Astrocyte (in vitro differentiated cells and primary cell): ENCODE results near the gene CNTN5. TPM values are rescaled to one million over a fixed set of nuclear protein-coding genes. Genes with fewer than 3 reads are reported as not detected.

ENCODE experiments used
- DNase-seq: peaks from one replicate; pipeline ENCODE4 v3.0.0-alpha.2; 2010; ENCODE audit warnings: low read depth
- FAIRE-seq: peaks from 2 replicates; lab custom pipeline; 2011; peaks lifted over from hg19 to GRCh38; lab: Jason Lieb, UNC
- H2AFZ ChIP-seq: 2 replicates; pipeline ENCODE4 v1.6.0; 2012; ENCODE audit warnings: low read depth, low read length, inconsistent platforms
- H3K27ac ChIP-seq: 2 replicates; pipeline ENCODE4 v1.5.1; 2011; ENCODE audit warnings: low read depth, low read length, inconsistent platforms
- H3K27me3 ChIP-seq: 2 replicates; pipeline ENCODE4 v1.6.0; 2011; ENCODE audit warnings: low read length, inconsistent platforms; ENCODE audit not compliant: insufficient read depth
- H3K36me3 ChIP-seq: 2 replicates; pipeline ENCODE4 v1.5.1; 2011; ENCODE audit warnings: low read length, inconsistent platforms; ENCODE audit not compliant: insufficient read depth
- H3K4me1 ChIP-seq: 2 replicates; pipeline ENCODE4 v1.5.1; 2011; ENCODE audit warnings: low read length, inconsistent platforms; ENCODE audit not compliant: insufficient read depth
- H3K4me2 ChIP-seq: 2 replicates; pipeline ENCODE4 v1.6.0; 2012; ENCODE audit warnings: low read length, inconsistent platforms
- H3K4me3 ChIP-seq: 2 replicates; pipeline ENCODE4 v1.5.1; 2011; ENCODE audit warnings: low read depth, mild to moderate bottlenecking, low read length, inconsistent platforms; ENCODE audit not compliant: insufficient read depth
- H3K79me2 ChIP-seq: 2 replicates; pipeline ENCODE4 v1.6.0; 2012; ENCODE audit warnings: mild to moderate bottlenecking, low read length, inconsistent platforms; ENCODE audit not compliant: insufficient read depth
- H3K9ac ChIP-seq: 2 replicates; pipeline ENCODE4 v1.6.0; 2012; ENCODE audit warnings: mild to moderate bottlenecking, low read length, inconsistent platforms
- H3K9me3 ChIP-seq: 2 replicates; pipeline ENCODE4 v1.5.1; 2012; ENCODE audit warnings: low read depth, mild to moderate bottlenecking, low read length, inconsistent platforms; ENCODE audit not compliant: insufficient read depth
- H4K20me1 ChIP-seq: 2 replicates; pipeline ENCODE4 v1.6.0; 2012; ENCODE audit warnings: low read length, inconsistent platforms; ENCODE audit not compliant: insufficient read depth
- H3K27ac Mint-ChIP-seq: one replicate; pipeline ENCODE4 v1.8.0; 2021; ENCODE audit warnings: mild to moderate bottlenecking, mixed read lengths; ENCODE audit not compliant: unreplicated experiment
- H3K27me3 Mint-ChIP-seq: one replicate; pipeline ENCODE4 v1.8.0; 2021; ENCODE audit warnings: low read depth, mixed read lengths; ENCODE audit not compliant: unreplicated experiment
- H3K36me3 Mint-ChIP-seq: one replicate; pipeline ENCODE4 v1.8.0; 2021; ENCODE audit warnings: low read depth, mixed read lengths; ENCODE audit not compliant: unreplicated experiment
- H3K4me1 Mint-ChIP-seq: one replicate; pipeline ENCODE4 v1.8.0; 2021; ENCODE audit warnings: low read depth, mixed read lengths; ENCODE audit not compliant: unreplicated experiment
- H3K4me3 Mint-ChIP-seq: one replicate; pipeline ENCODE4 v1.8.0; 2021; ENCODE audit warnings: mild to moderate bottlenecking, moderate library complexity, mixed read lengths; ENCODE audit not compliant: unreplicated experiment
- H3K9me3 Mint-ChIP-seq: one replicate; pipeline ENCODE4 v1.8.0; 2021; ENCODE audit warnings: mild to moderate bottlenecking, mixed read lengths; ENCODE audit not compliant: unreplicated experiment
- CTCF ChIP-seq: IDR thresholded peaks from 2 replicates; pipeline ENCODE4 v1.5.1; 2011; ENCODE audit warnings: low read depth, mild to moderate bottlenecking, inconsistent platforms, low read length, moderate library complexity; ENCODE audit not compliant: insufficient read depth
- EZH2 ChIP-seq: IDR thresholded peaks from 2 replicates; pipeline ENCODE4 v1.6.1; 2012; ENCODE audit warnings: mild to moderate bottlenecking, low read length, inconsistent platforms; ENCODE audit not compliant: insufficient read depth
- total RNA-seq: library from RNA; stranded (reverse); gene quantifications from 2 replicates; pipeline ENCODE4 v1.2.1, GENCODE V29; 2021

CNTN5 gene
- total RNA-seq, 1 donor from 2014 or later: 1.1 TPM

GRCh38 chr11:99200720-99201119, 180.0 kb downstream of the CNTN5 start:
- DNase-seq (no peak), FAIRE-seq (no peak)
- Histone ChIP-seq H3K4me1 (no peaks in the 10 kb centered on the region), H4K20me1 (no peaks in the 10 kb centered on the region), H3K9ac (no peak overlapping the region), H3K27me3 (no peaks in the 10 kb centered on the region), H3K4me3 (no peak overlapping the region), H2AFZ (no peak overlapping the region), H3K36me3 (no peaks in the 10 kb centered on the region), H3K4me2 (no peak overlapping the region), H3K9me3 (no peaks in the 10 kb centered on the region), H3K27ac (no peak overlapping the region), H3K79me2 (no peaks in the 10 kb centered on the region)
- H3K4me3 Mint-ChIP-seq: no peak overlapping the region
- H3K27me3 Mint-ChIP-seq: no peaks in the 10 kb centered on the region
- H3K36me3 Mint-ChIP-seq: no peaks in the 10 kb centered on the region
- H3K9me3 Mint-ChIP-seq: no peaks in the 10 kb centered on the region
- H3K4me1 Mint-ChIP-seq: no peaks in the 10 kb centered on the region
- no peak overlapping the region for H3K27ac Mint-ChIP-seq
- TF ChIP-seq CTCF (no peak), EZH2 (no peak)

DNA sequence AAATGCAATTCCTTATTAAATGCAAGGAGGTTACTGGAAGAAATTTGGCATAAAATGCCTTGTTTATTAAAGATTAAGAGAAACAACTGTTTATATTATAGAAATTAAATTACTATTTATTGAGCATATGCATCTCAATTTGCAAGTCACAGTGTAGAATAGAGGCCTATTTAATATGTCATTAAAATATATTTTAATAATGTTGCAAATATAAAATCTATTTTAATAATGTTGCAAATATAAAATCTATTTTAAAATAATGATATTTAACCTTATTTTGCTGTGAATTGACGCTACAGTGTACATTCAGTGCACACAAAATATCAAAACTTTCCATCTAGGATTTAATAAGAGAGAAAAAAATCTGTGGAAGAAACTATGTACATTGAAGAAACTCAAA, 188.1 kb downstream of the CNTN5 start:
- Histone ChIP-seq H3K79me2 (no peaks in the 10 kb centered on the region), H3K9ac (no peak overlapping the region), H2AFZ (no peak overlapping the region), H4K20me1 (no peaks in the 10 kb centered on the region), H3K27me3 (no peaks in the 10 kb centered on the region), H3K4me2 (no peak overlapping the region), H3K4me1 (no peaks in the 10 kb centered on the region), H3K27ac (no peak overlapping the region), H3K9me3 (no peaks in the 10 kb centered on the region), H3K4me3 (no peak overlapping the region), H3K36me3 (no peaks in the 10 kb centered on the region)
- no peak for FAIRE-seq
- Mint-ChIP-seq H3K27me3 (no peaks in the 10 kb centered on the region), H3K4me3 (no peak overlapping the region), H3K4me1 (no peaks in the 10 kb centered on the region), H3K9me3 (no peaks in the 10 kb centered on the region), H3K27ac (no peak overlapping the region), H3K36me3 (no peaks in the 10 kb centered on the region)
- TF ChIP-seq EZH2 (no peak), CTCF (no peak)
- DNase-seq: no peak

DNA sequence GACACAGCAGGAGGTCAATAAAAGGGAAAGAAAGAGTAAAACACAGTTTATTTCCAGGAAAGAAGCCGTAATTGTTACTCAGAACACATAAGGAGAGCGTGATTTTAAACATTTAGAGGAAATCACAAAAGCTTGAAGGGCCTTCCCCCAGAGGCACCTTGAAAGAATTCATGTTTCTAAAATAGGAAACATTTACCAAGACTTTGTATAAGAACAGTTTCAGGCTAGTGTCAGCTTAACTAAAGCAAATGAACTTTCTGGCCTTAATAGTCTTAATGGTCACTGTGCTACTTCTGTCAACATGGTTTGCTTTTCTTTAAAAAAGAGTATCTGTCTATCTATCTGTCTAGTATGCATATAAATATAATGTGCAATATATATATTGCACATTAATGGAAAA, 208.8 kb downstream of the CNTN5 start:
- no peak for TF ChIP-seq CTCF
- TF ChIP-seq EZH2: no peak
- Mint-ChIP-seq H3K36me3 (peaks cover 1% of the 10 kb centered on the region), H3K27ac (no peak overlapping the region), H3K4me1 (no peaks in the 10 kb centered on the region), H3K9me3 (peaks cover 5% of the 10 kb centered on the region), H3K4me3 (no peak overlapping the region), H3K27me3 (no peaks in the 10 kb centered on the region)
- Histone ChIP-seq H3K9ac (no peak overlapping the region), H3K27ac (no peak overlapping the region), H3K27me3 (no peaks in the 10 kb centered on the region), H4K20me1 (no peaks in the 10 kb centered on the region), H3K36me3 (no peaks in the 10 kb centered on the region), H2AFZ (no peak overlapping the region), H3K4me1 (no peaks in the 10 kb centered on the region), H3K79me2 (no peaks in the 10 kb centered on the region), H3K4me3 (no peak overlapping the region), H3K9me3 (no peaks in the 10 kb centered on the region), H3K4me2 (no peak overlapping the region)
- DNase-seq: no peak
- no peak for FAIRE-seq
